ENCODE results near the gene DHRS3.

DHRS3 gene

DNA sequence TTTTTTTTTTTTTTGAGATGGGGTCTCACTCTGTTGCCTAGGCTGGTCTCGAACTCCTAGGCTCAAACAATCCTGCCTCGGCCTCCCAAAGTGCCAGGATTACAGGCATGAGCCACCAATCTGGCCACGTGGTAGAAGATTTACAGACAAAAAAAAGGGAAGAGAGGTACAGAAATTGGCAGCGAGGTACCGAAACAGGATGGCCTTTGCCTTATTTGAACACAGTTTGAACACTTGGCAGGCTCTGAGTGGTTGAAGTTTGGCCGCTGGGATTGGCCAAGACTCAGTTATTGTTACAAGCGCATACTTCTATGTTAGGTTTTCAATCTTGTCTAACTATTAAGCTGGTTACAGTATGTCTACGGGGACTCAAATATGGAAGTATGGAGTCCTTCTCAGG is 19.7 kb upstream of the DHRS3 start:
- DNase-seq (ENCODE audit: low read depth): no peak

DNA sequence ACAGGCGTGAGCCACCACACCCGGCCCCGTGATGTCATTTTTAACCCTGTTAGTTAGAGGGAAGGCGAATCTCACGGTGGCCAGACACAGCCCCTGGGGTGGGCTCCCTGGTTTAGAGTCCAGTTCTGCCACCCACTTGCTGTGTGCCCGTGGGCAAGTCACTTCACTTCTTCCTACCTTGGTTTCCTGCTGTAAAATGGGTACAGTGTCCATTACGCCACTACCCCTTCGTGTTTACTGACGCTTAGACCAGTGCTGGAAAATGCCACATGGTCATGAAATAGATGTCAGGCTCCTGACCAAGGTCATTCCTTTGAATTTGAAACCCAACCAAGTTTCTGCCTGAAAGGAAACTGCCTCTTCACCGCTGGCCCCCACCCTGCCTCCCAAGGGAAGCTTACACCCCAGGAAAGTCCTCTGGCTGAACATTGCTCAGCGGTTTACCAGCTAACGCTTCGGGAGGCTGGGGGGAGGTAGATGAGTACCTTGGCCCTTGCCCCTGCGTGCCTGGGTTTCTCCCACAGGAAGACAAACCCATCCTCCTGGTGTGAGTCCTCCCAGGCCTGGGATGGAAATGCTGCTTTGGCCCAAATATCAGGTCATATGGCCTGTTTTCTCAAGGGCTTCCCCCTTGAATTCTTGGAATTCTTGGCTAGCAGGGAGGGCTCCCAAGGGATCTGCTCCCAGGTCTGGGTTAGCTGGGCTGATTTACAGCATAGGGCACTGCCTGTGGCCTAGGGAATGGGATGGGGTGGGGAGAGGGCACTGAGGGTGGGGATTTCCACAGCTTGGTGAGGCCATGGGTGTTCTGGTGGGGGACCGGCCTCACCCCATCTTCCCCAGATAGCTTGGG is 18.3 kb upstream of the DHRS3 start:
- no peak for DNase-seq (ENCODE audit: low read depth)

DNA sequence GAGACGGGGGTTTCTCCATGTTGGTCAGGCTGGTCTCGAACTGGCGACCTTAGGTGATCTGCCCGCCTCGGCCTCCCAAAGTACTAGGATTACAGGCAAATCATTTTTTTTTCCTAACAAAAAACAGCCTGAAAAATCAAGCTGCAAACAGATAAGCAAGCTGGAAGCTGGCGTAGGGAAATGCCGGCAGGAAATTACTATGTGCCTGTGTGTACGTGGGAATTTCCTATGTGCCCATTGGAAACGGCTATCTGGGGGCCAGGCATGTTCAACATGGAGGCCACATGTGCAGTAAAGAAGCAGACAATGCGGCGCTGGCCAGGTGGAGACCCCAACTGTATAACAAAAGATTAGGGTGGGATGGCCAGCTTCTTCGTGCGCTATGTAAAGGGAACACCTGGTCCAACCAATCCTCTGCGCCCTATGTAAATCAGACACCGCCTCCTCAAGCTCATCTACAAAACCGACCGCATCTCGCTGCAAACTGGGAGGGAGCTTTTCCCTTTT is 16.7 kb upstream of the DHRS3 start:
- no peak for DNase-seq (ENCODE audit: low read depth)

DNA sequence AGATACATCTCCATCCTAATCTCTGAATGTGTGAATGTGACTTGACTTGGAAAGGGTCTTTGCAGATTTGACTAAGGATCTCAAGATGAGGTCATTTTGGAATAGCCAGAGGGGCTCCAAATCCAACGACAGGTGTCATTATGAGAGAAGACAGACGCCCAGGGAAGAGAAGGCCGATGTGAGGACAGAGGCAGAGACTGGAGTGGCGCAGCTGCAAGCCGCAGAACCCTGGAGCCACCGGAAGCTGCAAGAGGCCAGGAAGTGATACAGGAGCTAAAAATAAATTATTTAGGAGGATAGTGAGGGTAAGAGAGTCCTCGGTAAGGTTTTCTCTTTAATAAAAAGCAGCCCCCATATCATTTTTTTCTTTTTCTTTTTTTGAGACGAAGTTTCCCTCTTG is 16.1 kb upstream of the DHRS3 start:
- no peak for DNase-seq (ENCODE audit: low read depth)

DNA sequence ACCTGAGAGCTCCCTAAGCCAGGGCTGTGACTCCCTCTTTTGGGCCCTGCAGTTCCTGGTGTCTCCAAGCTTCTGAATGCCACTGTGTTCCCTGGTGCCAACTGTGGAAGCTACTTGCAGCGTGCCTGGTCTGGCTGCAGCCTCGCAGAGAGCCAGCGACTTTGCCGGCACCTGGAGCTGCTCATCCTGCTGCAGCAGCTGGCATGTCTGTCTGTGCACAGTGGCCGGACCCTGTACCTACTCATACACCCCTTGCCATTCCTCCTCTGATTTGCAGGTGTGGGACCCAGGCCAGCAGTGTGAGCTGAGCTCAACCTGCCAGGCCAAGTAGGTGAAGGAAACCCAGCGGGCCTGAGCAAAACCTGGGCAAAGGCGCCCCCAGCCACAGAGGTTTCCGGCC is 13.6 kb upstream of the DHRS3 start:
- no peak for DNase-seq (ENCODE audit: low read depth)

DNA sequence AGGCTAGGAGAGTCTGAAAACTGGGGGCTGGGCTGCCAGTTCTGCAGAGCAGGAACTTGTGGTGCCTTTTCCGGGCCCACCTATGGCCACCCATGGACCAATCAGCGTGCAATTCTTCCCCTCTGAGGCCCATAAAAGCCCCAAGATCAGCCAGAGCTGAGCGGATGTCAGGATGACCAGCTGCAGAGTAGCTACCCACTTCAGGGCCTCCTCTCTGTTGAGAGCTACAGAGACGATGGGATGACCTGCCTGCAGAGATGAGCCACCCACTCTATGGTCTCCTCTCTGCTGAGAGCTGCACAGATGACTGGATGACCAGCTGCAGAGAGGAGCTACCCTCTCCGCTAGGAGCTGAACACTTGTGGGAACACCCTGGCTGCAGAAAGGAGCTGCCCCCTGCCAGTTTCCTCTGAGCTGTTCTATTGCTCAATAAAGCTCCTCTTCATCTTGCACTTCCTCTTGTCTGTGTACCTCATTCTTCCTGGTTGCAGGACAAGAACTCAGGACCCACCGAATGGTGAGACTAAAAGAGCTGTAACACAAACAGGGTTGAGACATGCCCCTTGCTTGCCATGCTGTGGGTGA is 13.0 kb upstream of the DHRS3 start:
- no peak for DNase-seq (ENCODE audit: low read depth)

DNA sequence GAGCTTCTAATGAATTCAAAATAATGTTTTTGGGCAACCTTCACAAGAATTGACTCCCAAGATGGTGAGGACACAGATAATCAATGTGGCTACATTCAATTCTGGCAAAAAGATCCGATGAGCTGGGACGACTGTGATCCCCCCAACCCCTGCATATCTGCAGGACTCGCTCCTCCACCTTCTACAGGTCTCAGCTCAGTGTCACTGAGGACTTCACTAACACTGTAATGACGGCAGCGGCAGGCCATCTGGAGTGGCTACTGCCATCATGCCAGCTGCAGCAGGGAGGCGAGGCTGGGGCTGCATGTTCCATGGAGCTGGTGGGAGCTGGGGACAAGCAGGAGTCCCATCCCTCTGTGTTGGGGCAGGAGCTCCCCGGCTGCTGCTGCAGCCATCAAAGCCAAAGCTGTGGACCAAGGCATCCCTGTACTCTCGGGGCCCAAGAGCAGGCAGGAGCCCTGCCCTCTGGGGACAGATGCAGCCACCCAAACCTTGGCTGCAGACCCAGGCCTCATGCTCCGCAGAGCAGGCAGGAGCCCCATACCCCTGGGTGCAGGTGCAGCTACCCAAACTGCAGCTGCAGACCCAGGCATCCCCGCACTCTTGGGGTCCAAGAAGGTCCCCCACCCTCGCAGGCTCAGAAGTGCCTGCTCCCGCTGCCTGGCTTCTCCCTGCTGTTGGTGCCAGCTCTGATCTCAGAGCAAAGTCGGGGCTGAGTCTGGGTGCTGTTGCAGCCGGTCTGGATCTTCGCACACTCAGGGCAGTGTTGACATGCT is 12.2 kb upstream of the DHRS3 start:
- no peak for DNase-seq (ENCODE audit: low read depth)

DNA sequence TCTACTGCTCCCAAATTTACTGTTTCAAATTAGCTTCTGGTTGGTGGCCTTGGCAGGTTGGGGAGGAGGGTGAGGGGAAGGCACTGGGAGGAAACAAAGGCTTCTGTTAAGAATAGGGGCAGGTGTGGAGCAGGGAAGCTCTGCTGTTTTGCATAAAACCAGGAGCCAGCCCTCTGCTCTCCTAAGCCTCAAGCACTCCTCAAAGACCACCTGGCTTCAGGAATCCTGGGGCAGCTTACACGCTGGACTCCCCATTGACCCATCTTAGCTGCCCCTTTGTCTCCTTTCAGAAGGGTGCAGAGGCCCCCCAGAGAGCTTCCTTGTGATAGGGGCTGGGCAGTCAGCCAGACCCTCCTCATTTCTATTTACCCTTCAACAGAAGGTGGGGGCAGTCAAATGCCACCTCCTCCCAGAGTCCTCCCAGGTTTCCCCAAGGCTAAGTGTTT is 11.5 kb upstream of the DHRS3 start:
- DNase-seq (ENCODE audit: low read depth): no peak

DNA sequence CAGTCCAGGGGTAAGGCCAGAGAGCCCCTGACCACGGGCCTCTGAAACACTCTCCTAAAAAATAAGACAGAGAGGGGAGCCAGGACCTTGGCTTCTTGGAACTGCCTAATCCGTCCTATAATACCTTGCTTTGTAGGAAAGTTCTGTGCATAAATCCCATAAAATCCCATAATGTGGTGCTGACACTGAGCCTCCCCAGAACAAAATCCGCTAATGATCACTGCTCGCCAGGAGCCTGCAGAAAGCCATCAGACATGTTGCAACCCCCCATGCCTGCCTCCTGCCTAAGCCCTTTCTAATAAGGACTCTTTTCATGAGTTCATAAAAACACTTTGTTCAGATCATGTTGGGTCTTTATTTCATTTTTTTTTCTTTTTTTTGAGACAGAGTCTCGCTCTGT is 9.3 kb upstream of the DHRS3 start:
- DNase-seq (ENCODE audit: low read depth): no peak

DNA sequence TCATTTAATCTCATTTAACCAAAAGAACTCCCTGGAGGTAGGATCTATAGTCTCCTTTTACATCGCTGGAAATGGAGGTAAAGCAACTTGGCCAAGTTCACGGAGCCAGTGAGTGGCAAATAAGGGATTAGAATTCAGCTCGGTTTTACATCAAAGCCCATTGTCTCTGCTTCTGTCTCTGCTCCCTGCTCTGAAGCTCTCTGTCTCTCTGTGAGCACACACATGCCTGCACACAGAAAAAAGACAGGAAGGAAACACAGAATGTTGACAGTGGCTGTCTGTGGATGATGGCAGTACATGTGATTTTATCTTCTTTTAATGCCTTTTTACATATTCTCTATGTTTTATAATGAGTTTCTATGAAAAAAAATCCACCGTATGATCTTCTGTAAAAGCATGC is 8.9 kb upstream of the DHRS3 start:
- no peak for DNase-seq (ENCODE audit: low read depth)

DNA sequence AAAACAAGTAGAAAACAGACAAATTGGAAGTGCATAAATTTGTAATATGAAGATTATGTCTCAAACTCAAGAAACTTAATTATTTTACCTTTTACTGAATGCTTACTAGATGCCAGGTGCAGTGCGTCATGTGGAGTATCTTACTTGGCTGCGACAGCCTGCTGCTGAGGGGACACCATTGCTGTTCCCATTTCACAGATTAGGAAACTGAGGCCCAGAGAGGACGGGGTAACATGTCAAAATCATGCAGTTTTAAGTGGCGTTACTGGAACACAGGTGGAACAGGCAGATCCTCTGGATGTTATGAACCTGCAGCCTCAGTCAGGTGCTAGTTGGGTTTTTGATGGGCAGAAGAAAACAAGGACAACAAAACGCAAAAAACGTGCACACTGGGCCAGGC is 7.3 kb upstream of the DHRS3 start:
- DNase-seq (ENCODE audit: low read depth): no peak

DNA sequence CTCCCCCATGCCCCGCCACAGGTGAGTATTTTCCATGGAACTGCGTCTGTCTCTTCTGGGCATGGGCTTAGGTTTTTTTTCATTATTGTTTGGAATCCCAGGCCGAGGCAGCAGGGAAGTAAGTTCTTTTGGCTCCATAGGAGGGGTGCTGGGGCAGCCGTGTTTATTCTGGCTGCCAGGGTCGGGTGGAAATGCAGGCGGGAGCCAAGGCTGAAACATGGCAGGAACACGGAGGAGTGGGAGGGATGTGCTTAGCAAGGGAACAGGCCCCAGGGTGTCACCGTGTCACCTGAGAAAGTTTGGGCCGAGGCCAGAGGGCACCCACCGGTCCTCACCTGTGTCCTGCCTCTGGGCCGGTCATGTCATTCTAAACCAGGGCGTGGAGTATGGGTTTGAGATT is 4.5 kb upstream of the DHRS3 start:
- DNase-seq (ENCODE audit: low read depth): no peak

DNA sequence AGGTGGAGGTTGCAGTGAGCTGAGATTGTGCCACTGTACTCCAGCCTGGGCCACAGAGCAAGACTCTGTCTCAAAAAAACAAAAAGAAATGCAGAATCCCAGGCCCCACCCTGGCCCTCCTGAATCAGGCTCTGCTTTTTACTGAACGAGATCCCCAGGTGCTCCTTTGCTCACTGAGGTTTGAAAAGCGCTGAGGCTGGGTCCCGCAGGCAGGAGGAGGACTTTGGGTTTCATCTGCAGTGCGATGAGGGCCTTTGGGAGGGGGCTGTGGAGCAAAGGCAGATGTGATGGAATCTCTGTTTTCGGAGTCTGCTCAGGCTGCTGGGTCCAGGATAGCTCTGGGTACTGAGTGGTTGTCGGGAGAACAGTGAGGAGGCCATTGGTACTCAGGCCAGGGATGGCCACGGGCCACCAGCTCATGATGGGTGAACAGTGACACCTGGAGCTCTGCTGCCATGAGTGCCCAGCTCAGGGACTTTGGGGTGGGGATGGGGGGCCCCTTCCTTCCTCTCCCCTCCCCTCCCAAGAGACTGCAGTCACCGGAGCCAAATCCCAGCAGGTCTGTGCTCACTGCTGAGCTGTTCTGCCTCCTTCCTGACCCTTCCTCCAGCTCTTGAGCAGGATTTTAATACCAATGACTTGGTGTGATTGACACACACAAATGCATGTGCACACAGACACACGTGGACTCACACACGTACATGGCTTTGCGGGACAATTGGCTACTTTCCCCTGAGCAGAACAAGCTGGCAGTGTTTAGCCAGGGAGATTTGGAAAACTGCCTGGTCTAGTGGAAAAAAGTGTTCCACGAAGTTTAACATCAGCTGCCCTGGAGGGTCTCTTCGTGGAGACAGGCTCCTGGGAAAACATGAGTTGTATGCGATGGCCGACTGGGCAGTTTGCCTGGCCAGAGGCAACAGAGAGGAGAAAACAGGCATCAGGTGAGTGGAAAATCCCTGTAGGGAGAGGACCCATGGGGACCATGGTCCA is 3.6 kb upstream of the DHRS3 start:
- DNase-seq (ENCODE audit: low read depth): no peak

DNA sequence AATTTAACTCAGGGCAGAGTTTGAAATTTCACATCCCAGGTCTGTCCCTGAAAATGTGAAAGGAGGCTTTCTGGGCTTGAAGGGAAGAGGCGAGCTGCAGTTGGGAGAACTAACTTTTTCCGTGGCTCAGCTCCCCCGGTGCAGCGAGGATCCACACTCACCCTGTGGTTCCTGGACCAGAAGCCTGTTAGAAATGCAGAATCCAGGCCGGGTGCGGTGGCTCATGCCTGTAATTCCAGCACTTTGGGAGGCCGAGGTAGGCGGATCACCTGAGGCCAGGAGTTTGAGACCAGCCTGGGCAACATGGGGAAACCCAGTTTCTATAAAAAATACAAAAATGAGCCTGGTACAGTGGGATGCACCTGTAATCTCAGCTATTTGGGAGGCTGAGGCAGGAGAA is 2.9 kb upstream of the DHRS3 start:
- no peak for DNase-seq (ENCODE audit: low read depth)

DNA sequence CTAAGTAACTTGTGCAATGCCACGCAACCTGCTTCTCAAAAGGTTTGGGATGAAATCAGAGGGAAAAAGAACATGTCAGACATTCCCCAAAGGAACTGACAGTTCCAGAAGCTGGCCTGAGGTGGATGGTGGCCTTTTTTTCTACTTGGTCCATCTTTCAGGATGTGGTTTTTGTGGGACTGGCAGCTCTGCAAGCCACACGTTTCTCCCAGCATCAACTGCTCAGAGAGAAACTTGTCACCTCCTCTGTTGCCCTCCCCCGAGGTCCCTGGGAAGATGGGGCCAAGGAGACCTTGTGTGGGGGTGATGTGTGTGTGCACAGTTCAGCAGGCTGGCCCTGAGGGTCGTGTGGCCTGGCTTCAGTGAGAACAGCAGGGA is 2.5 kb upstream of the DHRS3 start:
- DNase-seq (ENCODE audit: low read depth): no peak

DNA sequence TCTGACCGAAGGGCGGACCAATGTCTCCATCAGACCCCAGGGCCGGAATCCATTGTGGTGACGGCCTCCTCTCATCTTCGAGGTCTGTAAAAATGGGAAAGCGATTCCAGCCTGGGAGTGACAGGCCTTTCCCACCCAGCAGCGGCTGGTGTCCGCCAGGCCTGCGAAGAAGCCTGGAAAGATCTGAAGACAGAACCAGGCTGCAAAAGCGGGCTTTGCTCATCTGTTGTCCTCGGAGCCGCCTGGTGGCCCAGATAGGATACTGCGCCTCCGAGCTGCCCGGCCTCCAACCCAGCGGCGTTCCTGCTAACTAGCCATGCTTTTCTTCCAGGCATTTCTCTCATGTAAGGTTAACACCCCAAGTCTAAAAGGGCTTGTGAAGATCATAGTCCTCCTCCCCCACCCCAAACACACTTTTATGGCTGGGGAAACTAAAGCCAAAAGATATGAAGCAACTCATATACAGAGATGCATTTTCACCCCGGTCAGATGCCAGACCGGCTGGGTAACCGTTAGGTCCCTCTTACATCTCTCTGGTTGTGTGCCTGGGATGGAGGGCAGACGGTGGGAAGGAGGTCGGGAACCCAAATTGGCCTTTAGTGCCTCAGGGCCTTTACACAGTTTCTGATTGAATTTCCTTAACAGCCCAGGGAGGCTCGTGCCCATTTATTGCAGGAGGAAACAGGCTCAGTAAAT is 1.9 kb upstream of the DHRS3 start:
- DNase-seq (ENCODE audit: low read depth): peak; percentile 65

DNA sequence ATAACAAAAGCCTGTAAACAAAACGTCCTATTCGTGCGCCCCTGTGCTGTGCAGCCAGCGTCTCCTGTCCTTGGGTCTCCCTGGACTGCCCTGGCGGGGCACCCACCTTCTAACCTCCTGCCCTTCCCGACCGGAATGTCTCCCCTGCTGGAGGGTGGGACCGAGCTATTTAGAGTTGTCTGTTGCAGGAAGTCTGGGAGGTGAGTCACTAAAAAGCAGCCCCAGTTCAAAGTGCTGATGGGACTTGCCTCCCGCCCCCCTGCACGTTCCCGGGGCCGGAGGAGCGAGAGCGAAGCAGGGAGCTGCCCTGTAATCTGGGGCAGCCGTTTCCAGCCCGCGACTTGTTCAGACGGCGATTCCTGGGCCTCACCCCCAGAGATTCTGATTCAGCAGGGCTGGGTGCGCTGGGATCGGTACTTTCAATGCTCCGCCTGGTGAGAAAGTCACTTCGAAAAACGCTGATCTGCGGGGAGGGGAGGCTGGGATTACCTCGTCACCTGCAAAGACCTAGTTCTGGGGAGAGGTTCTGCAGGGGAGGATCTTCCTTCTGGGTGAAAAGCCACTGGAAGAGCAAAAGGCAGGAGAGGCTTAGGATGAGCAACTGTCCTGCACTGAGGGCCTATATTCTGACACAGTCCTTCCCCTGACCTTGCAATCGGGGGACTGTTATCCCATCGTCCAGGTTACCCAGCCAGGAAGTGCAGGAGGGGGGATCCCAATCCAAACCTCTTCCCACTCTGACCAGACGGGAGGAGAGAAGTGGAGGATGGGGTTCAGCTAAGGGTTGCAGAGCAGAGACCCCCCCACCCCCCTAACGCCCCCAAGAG is 1.2 kb upstream of the DHRS3 start:
- no peak for DNase-seq (ENCODE audit: low read depth)

DNA sequence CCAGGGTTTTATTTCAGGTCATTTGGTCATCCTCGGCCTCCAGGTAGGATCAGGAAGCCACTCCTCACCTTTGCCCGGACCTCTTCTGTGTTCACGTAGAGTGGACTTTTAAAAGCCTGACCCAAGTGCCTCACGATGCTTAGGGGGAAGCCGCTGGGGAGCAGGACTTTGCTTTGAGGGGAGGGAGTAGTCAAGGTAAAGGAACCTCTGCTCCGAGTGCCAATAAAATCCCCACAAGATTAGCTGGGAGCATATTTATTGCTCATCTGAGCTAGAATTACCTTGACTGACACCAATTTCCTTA is 603 bp upstream of the DHRS3 start:
- DNase-seq (ENCODE audit: low read depth): no peak

DNA sequence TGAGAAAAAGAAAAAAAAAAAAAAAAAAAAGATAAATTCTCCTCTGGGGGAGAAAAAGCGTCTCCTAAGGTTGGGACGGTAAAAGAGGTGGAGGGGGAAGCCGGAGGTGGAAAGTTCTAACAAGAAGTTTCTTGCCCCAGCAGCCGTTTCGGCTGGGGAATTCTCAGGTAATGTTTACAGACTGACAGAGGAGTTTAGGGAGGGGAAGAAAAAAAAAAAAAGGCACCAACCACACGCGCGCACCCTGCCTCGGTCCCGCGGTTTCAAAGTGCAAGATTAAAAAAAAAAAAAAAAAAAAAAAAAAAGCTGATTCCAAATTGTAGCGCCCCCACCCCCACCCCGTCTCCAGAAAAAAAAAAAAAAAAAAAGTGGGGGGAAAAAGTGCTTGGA is 504 bp downstream of the DHRS3 start:
- DNase-seq (ENCODE audit: low read depth): no peak

DNA sequence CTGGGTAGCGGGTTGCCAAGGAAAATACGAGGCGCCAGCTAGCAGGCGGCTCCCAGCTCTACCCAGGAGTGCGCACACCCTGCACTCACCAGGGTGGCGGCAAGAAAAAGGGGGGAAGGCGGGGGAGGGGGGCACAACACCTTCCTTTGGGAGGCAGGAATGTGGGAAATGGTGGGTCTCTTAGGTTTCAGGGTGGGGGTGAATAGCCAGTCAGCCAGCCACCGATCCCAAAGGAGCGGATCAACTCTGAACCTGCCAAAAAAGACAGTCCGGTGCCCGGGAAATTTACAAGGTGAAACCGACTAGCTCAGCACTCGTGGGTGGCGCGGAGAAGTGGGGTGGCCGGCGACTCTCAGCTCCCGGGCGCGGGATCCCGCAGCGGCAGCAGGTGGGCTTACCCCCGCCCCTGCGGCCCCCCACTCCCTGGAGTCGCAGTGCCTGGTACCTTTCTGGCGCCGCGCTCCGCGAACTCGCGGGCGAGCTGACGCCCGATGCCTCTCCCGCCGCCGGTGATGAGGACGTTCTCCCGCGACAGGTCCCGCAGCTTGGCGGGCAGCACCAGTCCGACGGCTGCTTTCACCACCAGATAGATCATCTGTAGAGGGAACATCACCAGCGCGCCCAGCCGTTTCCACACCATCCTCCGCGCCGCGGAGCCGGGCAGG is 1.2 kb downstream of the DHRS3 start:
- no peak for DNase-seq (ENCODE audit: low read depth)
